ENCODE results near the gene FGD4. TPM values are rescaled to one million over a fixed set of nuclear protein-coding genes. Genes with fewer than 3 reads are reported as not detected.

The FGD4 gene
- total RNA-seq, 1 experiment from 2014 or later = 54.3 TPM

DNA sequence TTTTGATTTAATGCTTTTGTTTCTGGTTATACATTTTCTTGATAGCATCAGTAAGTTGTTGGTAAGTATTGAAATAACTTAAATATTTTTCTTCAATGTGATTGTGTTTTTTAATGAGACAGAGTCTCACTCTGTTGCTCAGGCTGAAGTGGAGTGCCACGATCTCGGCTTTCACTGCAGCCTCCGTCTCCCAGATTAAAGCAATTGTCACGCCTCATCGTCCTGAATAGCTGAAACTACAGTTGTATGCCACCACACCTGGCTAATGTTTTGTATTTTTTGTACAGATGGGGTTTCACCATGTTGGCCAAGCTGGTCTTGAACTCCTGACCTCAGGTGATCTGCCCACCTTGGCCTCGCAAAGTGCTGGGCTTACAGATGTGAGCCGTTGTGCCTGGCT lies 78.8 kb downstream of the FGD4 start:
- no peak for DNase-seq
- Histone ChIP-seq H3K4me1 (ENCODE audit: insufficient read depth, low read length) (no peaks in the 10 kb centered on the region; the same call in 1 of the 2 replicates), H2BK12ac (ENCODE audit: insufficient read length, low read depth, low read length) (no peak overlapping the region), H4K8ac (replicated peaks; ENCODE audit: insufficient read length, low read depth, low read length) (no peak overlapping the region), H4K20me1 (ENCODE audit: control insufficient read depth, insufficient read depth, insufficient read length) (no peaks in the 10 kb centered on the region), H2BK5ac (ENCODE audit: insufficient read length, low read length) (no peak overlapping the region), H3K56ac (ENCODE audit: insufficient read length, low read depth, low read length) (no peak overlapping the region), H3K14ac (ENCODE audit: insufficient read depth, low read length) (no peak overlapping the region), H3K27ac (ENCODE audit: insufficient read length, low read depth, low read length) (no peak overlapping the region), H3K23ac (ENCODE audit: insufficient read length, low read depth, low read length) (no peak overlapping the region), H3T11ph (ENCODE audit: low read length) (no peak overlapping the region), H3K27me3 (ENCODE audit: insufficient read depth, low read length) (no peaks in the 10 kb centered on the region), H2BK20ac (ENCODE audit: low read depth, low read length, poor library complexity, severe bottlenecking) (no peak overlapping the region), H3K18ac (ENCODE audit: insufficient read length, low read depth, low read length) (no peak overlapping the region), H4K91ac (ENCODE audit: insufficient read length, low read depth, low read length) (no peak overlapping the region), H3K23me2 (ENCODE audit: insufficient read length, low read depth, low read length, poor library complexity, severe bottlenecking) (no peaks in the 10 kb centered on the region), H3K79me1 (ENCODE audit: insufficient read depth, low read depth, low read length, poor library complexity, severe bottlenecking) (peaks cover 8% of the 10 kb centered on the region), H4K5ac (ENCODE audit: insufficient read length, low read depth, low read length) (no peak overlapping the region), H3K4me2 (ENCODE audit: insufficient read depth, insufficient read length, low read length) (no peak overlapping the region), H2AK5ac (ENCODE audit: insufficient read length, low read length) (no peak overlapping the region), H2BK120ac (ENCODE audit: low read depth, low read length, poor library complexity, severe bottlenecking) (no peak overlapping the region), H3K4ac (ENCODE audit: low read depth, low read length) (no peak overlapping the region), H2BK15ac (ENCODE audit: low read depth, low read length) (no peak overlapping the region), H3K79me2 (ENCODE audit: insufficient read depth, low read length) (peaks cover 1% of the 10 kb centered on the region; the same call in 1 of the 2 replicates), H2AFZ (ENCODE audit: low read length) (no peak overlapping the region), H3K9ac (ENCODE audit: extremely low read depth, insufficient read length, low read length) (no peak overlapping the region), H3K9me3 (ENCODE audit: control insufficient read depth, low read depth, low read length) (no peaks in the 10 kb centered on the region)
- TF ChIP-seq, protein P1, sequence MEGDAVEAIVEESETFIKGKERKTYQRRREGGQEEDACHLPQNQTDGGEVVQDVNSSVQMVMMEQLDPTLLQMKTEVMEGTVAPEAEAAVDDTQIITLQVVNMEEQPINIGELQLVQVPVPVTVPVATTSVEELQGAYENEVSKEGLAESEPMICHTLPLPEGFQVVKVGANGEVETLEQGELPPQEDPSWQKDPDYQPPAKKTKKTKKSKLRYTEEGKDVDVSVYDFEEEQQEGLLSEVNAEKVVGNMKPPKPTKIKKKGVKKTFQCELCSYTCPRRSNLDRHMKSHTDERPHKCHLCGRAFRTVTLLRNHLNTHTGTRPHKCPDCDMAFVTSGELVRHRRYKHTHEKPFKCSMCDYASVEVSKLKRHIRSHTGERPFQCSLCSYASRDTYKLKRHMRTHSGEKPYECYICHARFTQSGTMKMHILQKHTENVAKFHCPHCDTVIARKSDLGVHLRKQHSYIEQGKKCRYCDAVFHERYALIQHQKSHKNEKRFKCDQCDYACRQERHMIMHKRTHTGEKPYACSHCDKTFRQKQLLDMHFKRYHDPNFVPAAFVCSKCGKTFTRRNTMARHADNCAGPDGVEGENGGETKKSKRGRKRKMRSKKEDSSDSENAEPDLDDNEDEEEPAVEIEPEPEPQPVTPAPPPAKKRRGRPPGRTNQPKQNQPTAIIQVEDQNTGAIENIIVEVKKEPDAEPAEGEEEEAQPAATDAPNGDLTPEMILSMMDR (conservative IDR thresholded peaks at IDR 0.05) = no peak
- Mint-ChIP-seq H3K4me3 (no peak overlapping the region), H3K4me1 (peaks cover 10 to 16% of the 10 kb centered on the region in 2 experiments), H3K27ac (no peak overlapping the region; a peak in 1 of 7 replicates), H3K27me3 (ENCODE audit: low read depth) (no peaks in the 10 kb centered on the region), H3K9me3 (no peaks in the 10 kb centered on the region; a peak in 1 of 5 replicates), H3K36me3 (ENCODE audit: insufficient read depth in 1 of 3, low read depth in 3 of 3) (peaks cover 16 to 60% (median 35%) of the 10 kb centered on the region in 3 experiments)
- no CpG with 5 or more reads among the region's 7 CpGs for WGBS (ENCODE audit: extremely low coverage, insufficient read length, low lambda C conversion rate)
